ENCODE data around the gene CLBA1.

The CLBA1 gene

DNA sequence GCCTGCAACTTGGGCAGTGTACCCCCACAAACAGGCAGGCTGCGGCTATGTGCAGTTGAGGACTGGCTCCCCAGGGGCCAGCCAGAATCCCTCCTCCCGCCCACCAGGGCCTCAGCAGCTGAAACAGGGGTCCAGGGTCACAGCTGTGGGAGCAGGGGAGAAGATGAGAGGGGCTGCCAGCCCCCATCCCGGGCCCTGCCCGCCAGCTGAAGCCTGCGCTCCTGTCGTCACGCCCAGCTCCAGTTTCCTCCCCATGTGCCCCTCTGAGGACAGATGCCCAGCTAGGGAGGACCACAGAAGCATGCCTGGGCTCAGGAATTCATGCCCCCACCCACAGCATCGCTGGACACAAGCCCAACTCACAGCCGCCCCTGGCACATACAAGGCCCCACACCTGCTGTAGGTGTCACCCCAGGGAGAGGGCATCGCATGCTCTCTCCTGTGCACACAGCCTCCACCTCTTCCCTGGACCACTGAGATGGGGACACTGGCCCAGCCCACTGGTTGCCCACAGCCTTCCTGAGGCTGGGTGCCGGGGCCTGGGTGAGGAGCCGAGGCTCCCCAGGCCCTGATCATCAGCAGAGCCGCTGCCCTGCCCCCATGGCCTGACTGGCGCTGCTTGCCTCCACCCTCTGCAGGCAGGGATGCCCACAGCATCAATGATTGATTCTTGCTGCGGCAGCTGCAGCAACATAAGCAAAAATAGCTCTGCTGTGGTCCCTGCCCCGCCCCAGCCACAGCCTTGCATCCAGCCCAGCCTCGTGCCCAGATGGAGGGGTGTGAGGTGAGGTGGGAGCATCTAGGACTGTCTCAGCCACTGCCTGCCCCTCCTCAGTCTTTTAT is 3.7 kb upstream of the CLBA1 start:
- no peak for DNase-seq

DNA sequence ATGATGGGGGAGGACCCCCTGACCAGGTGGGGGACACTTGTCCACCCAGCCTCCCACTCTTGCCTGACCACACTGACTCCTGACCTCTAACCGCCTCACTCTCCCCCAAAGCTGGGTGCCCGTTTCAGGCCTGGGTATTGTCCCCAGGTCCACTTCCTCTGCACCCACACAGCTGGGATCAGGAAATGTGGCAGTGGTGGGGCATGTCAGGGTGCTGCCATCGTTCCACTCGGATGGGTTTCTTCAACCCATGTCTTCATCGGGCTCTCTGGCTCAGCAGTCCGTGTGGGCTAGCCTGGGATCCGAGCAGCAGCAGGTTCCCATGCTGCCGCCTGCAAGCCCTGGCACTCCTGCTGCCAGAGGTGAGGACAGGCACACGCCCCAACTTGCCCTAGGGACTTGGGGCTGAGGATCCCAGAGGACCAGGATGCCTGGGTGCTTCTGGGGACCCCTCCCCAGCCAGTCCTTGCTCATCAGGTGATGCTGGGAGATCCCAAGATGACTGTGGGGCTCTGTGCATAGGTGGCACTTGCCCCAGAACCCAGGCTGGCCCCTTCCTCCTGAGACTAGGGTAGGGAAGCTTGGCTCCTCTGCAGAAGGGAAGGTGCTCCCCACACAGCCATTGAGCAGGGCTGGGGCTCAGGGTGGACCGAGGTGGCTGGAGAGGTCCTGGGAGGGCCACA is 2.9 kb upstream of the CLBA1 start:
- DNase-seq: no peak

- DNase-seq: no peak
Measured at GRCh38 chr14:104983231-104983721, 2.3 kb upstream of the CLBA1 start.

DNA sequence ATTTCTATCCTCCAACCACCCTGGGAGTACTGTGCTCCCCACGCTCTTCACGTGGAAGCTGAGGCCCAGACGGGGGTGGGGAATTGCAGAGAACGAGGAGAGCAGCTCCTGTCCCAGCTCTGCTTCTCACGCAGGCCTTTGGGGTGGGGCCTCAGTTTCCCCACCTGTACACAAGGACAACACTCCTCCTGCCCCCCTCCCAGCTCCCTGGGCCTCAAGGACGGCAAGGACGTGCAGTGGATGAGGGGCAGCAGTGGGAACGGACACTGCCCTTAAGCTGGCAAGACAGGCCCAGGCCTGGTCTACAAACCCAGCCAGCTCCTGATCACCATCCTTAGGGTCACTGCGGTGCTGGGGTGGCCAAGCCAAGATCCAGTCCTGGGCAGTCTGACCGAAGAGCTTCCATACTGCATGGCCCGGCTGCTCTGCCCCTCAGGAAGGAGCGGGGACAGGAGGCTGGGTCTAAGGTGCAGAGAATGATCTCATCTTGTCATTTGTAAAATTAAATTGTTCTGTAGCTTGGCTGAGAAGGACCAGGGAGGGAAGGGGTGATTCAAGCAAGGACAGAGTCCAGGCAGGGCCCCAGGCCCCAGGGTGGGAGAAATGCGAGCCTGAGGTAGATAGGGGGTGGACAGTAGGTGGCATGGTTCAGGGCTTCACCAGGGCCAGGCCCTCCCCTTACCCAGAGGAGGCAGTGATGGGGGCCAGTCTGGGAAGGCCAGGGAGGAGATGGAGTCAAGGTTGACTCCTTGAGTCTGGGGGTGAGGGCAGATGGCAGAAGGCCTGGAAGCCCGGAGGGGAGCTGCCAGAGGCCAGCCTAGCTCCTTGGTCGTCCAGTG is 1.3 kb upstream of the CLBA1 start:
- DNase-seq: no peak

DNA sequence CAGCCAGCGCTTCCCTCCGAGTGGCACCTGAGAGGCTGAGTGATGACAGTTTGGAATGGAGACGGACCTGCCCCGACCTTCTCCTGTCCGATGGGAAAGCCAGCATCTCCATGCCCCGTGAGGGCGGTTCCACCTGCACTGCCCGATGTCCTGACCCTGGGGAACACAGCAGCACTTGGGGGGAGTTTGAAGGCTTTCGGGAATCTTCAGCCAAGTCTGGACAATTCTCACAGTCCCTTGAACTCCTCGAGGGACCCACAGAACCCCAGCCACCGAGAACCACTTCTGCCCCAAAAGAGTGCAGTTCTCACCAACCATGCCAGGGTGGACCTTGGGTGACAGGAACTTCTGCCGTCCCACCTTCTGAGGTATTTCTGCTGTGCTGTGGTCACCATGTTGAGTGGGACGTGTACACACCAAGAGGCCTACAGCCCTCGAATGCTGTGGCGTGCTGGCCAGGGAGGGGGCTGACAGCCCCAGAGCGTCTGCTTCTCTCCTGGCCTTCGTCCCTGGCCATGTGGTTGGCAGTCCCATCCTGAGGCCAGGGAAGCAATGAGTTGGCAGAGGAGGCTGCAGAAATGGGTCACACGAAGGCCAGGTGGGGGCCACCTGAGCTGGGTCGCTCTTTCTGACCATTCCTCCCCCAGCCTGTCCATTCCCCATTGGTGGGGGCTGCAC is 1.0 kb downstream of the CLBA1 start:
- DNase-seq: no peak

DNA sequence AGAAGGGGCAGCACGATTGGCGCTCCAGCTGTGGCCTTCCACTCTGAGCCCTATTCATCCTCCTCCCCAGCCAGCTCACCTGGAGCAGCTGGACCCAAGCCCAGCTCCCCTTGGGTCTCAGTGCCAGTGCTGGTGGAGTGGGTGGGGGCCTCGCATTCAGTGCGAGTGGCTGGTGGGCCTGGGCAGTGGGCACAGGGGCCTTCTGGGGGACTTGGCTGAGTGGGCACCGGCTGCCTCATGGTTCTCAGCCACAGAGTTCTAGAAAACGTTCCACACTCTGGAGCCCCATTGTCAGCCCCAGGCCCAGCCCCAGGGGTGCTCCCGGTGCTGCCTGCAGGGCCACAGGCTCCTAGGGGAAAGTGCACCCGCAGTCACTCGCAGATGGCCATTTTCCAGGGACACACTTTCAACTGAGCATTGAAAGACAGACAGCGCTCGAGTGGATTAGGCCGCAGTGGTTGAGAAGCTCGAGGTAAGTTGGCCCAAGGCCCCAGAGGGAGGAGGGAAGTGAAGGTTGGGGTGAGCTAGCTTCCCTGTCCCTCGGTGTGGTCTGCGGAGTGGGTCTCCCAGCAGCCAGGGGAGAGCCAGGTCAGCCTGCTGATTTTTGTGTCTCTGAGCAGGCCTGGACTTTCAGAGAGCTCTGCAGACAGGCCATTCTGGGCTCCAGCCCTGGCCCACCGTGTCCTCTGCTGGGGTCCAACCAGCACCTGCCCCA is 3.8 kb downstream of the CLBA1 start:
- DNase-seq: no peak

- DNase-seq: no peak
Measured at GRCh38 chr14:104989951-104990303, 4.3 kb downstream of the CLBA1 start.

- DNase-seq: no peak
Measured at GRCh38 chr14:104991896-104992230, 6.3 kb downstream of the CLBA1 start.

GRCh38 chr14:104992501-104992900 is 6.9 kb downstream of the CLBA1 start:
- DNase-seq: no peak

GRCh38 chr14:104993306-104993705 is 7.7 kb downstream of the CLBA1 start:
- no peak for DNase-seq

GRCh38 chr14:104993808-104994591 is 8.4 kb downstream of the CLBA1 start:
- DNase-seq: no peak

- DNase-seq: no peak
Measured at GRCh38 chr14:104994978-104995377, 9.4 kb downstream of the CLBA1 start.

GRCh38 chr14:104996032-104996431 is 10.4 kb downstream of the CLBA1 start:
- no peak for DNase-seq

DNA sequence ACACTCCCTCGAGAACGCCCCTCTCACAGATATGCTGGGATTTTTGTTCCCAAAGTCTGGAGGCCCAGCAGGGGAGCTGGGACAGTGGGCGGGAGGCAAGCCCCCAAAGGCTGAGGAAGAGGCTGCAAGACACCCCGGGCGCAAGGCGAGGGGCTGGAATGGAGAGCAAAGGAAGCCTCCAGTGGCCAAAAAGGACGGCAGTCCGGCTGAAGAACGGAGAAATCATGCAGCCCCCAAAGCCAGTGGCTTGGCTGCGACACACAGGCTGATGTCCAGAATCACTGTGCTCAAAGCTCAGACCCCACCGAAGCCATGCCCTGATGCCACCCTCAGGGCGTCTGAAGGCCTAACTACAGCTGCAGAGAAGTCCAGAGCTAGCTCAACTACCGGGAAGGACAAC is 10.9 kb downstream of the CLBA1 start:
- no peak for DNase-seq

GRCh38 chr14:104998801-104999200 is 13.2 kb downstream of the CLBA1 start:
- no peak for DNase-seq

DNA sequence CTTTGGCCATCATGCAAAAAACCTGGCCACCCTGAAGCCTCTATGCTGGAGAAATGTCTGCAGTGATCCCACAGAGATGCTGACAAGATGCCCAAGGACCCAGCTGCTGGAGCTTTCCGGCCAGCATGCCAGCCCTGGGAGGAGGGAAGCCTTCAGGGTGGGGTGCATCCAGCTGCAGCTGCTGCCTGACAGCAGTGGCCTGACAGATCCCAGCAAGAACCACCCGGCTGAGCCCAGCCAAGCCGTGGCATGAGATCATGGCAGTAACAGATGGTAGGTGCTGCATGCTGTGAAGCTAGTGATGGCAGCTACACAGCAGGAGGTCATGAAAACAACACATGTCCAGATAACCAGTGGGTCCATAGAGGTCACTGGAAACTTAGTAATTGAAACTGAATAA is 13.8 kb downstream of the CLBA1 start:
- DNase-seq: no peak

DNA sequence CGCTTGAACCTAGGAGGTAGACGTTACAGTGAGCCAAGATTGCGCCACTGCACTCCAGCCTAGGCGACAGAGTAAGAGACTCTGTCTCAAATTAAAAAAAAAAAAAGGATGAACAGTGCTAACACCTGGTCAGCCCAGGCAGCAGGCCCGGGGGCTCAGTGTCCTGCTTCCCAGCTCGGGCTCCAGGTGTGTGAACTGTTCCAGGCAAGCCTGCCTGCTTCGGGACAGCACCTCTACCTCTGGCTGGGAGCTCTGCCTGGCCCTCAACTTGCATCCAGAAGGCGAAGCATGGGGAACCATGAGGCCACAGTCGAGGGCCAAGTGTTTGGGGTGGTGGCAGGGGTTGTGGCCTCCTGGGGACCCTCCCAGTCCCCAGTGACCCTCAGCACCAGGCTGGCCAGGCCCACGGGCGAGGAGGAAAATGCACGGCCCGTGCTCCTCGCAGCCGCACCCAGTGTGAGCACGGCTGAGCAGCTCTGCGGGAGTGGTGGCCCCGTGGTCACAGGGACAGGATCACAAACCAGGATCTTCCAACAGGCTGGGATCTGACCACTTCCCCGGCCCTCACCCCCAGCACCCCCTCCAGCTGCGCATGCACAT is 19.8 kb downstream of the CLBA1 start:
- no peak for DNase-seq

DNA sequence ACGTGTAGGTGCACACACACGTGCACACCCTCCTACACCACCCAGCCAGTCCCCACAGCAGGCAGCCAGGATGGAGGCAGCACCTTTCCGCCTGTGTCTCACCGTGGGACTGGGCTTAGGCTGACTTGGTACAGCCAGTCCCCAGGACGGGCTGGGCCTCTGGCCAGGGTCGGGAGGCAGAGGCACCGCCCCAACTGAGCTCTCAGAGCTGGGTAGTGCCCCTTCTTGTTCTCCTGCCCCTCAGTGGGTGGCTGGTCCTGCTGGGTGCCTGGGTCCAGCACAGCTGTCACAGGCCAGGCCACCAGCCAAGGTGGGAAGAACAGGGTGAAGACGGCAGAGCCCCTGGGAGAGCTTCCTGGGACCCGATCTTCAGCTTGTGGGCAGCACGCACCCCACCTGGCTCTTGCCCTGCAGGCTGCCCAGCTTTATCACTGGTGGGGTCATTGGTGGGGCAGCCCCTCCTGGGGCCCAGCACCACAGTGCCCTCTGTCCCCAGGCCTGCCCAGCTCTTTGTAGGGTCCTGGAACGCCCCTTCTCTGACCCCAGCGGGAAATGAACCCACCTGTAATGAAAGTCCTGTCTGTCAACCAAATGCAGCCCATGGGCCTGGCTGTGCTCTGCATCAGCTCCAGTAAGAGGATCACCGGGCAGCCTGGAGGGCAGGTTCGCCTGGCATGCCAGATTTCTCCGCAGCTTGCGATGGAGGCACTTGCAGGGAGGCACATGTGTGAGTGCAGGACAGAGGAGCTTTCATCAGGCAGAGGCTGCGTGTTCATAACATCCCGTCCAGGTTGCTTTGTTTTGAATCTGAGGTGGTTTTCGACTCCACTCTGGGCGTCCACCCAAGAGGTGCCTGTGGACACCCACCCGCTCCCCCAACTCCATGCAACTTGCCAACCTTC is 20.6 kb downstream of the CLBA1 start:
- DNase-seq: no peak

DNA sequence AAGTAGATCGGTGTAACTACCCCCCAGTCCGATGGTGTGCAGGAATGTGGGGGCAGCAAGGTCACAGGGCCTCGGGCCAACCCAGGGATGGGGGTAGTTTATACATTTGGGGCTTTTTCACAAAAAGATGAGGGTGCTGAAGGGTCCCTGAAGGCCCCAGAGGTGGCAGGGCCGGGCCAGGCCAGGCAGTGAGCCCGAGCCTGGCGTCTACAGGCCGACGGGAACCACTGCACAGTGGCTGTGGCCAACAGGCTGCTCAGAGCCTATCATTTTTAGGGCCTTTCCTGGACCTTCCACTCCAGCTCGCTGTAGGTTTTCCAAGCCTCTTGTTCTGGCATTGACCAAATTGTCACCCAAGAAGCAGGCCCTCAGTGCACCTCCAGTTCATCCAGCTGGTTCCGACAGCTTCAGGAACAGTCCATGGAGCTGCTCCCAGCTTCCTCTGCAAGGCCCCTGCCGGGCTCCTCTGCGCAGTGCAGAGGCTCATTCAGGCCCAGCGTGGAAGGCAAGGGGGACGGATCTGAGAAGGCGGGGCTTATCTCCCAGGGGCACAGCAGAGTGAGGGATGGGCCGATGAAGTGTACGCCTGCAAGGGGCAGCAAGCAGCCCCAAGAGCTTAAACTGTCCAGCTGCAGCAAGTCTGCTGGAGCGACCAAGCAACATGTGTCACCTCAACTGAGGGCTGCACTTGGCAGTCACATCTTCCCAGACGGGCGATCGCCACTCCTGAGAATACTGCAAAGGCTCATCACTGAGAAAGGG is 21.4 kb downstream of the CLBA1 start:
- DNase-seq: no peak
